ENCODE measurements around the gene FBXO31. TPM values are rescaled to one million over a fixed set of nuclear protein-coding genes. Genes with fewer than 3 reads are reported as not detected.

FBXO31 gene
- total and polyA plus RNA-seq, 9 of the 15 experiments (the other 6 are each of a cell fraction or from before 2014, with no cell fraction given): 0.18 to 33.3 (median 10.9) TPM

DNA sequence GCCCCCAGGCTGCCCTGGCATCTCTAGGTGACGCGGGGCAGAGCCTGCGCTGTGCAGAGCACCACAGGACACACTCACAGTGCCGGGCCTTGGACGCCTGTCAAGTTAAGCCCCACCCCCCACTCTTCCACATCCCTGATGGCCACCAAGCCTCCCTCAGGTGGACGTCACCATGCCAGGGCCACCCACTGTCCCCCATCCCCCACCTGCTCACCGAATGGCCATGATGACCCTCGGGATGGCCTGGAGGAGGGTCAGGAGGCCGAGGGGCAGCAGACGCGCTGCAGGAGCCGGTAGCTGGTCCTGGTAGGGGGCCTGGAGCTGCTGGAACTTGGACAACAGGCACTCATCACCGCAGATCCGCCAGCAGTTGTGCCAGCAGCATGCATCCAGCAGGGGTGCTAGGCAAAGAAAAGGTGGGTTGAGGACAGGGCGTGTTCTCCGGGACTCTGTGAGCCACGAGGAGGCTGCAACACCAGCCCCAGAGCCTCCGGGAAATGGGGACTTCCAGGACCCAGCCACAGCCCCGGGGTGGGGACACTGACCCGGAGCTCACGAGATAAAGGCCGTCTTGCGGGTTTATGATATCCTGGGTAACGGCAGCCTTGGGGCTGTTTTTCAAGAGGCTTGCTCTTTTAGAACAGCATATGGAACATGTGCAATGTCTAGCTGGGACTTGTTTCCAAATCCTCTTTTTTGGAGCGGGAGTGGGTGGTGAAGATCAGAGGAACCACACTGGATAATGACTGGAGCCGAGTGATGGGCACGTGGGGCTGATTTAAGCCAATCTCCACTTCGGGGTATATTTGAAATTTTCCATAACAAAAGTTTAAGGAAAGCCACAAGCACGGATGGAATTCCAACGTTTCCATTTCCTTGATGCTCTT is 77.8 kb downstream of the FBXO31 start (continued):
- TF ChIP-seq MYC (IDR thresholded peaks at IDR 0.05; ENCODE audit: low read depth, low read length): peak; percentile 97
- TF ChIP-seq MYC (CRISPR knock-in tag; IDR thresholded peaks at IDR 0.05; ENCODE audit: borderline replicate concordance, low read depth): no peak
- no peak for TF ChIP-seq ZNF696 (CRISPR knock-in tag; conservative IDR thresholded peaks at IDR 0.05)
- TF ChIP-seq LCOR (CRISPR knock-in tag; IDR thresholded peaks at IDR 0.05): peak; percentile 63; the same call in 1 of the 2 replicates
- no peak for TF ChIP-seq STAT5A (IDR thresholded peaks at IDR 0.05; ENCODE audit: borderline replicate concordance, low read length)
- TF ChIP-seq, protein P1, sequence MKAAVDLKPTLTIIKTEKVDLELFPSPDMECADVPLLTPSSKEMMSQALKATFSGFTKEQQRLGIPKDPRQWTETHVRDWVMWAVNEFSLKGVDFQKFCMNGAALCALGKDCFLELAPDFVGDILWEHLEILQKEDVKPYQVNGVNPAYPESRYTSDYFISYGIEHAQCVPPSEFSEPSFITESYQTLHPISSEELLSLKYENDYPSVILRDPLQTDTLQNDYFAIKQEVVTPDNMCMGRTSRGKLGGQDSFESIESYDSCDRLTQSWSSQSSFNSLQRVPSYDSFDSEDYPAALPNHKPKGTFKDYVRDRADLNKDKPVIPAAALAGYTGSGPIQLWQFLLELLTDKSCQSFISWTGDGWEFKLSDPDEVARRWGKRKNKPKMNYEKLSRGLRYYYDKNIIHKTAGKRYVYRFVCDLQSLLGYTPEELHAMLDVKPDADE (conservative IDR thresholded peaks at IDR 0.05; ENCODE audit: control insufficient read depth, low read depth, low read length): peak; percentile 34; the same call in 1 of the 2 replicates
- peak; percentile 64; the same call in 1 of the 2 replicates for TF ChIP-seq HDAC2 (IDR thresholded peaks at IDR 0.05)
- TF ChIP-seq CHD1 (IDR thresholded peaks at IDR 0.05; ENCODE audit: low read length): peak; percentile 31
- peak; percentile 32; the same call in 1 of the 2 replicates for TF ChIP-seq DMBX1 (CRISPR knock-in tag; IDR thresholded peaks at IDR 0.05; ENCODE audit: borderline replicate concordance)
- no peak for TF ChIP-seq BRF1 (IDR thresholded peaks at IDR 0.05; ENCODE audit: borderline replicate concordance, extremely low read depth, insufficient read length)
- no peak for TF ChIP-seq DLX4 (CRISPR knock-in tag; IDR thresholded peaks at IDR 0.05)
- TF ChIP-seq ZBTB7A (IDR thresholded peaks at IDR 0.05; ENCODE audit: borderline replicate concordance, control insufficient read depth, low read depth, low read length): 0 out of 2 replicates have a peak, but pooled peaks have one; percentile 19
- TF ChIP-seq YY1 (IDR thresholded peaks at IDR 0.05; ENCODE audit: borderline replicate concordance in 1 of 3, control insufficient read depth in 1 of 3, extremely low read depth in 1 of 3, insufficient read depth in 3 of 3, insufficient read length in 1 of 3, insufficient replicate concordance in 2 of 3, low read depth in 1 of 3, low read length in 2 of 3): peak in 2 of 3 experiments; percentile 28 to 62
- TF ChIP-seq RCOR1 (IDR thresholded peaks at IDR 0.05; ENCODE audit: borderline replicate concordance in 1 of 2, low read depth in 2 of 2, low read length in 2 of 2): peak in 1 of 2 experiments; percentile 41; a peak in 1 of 4 replicates
- no peak for TF ChIP-seq ZNF444 (CRISPR knock-in tag; IDR thresholded peaks at IDR 0.05)
- TF ChIP-seq, protein P2, sequence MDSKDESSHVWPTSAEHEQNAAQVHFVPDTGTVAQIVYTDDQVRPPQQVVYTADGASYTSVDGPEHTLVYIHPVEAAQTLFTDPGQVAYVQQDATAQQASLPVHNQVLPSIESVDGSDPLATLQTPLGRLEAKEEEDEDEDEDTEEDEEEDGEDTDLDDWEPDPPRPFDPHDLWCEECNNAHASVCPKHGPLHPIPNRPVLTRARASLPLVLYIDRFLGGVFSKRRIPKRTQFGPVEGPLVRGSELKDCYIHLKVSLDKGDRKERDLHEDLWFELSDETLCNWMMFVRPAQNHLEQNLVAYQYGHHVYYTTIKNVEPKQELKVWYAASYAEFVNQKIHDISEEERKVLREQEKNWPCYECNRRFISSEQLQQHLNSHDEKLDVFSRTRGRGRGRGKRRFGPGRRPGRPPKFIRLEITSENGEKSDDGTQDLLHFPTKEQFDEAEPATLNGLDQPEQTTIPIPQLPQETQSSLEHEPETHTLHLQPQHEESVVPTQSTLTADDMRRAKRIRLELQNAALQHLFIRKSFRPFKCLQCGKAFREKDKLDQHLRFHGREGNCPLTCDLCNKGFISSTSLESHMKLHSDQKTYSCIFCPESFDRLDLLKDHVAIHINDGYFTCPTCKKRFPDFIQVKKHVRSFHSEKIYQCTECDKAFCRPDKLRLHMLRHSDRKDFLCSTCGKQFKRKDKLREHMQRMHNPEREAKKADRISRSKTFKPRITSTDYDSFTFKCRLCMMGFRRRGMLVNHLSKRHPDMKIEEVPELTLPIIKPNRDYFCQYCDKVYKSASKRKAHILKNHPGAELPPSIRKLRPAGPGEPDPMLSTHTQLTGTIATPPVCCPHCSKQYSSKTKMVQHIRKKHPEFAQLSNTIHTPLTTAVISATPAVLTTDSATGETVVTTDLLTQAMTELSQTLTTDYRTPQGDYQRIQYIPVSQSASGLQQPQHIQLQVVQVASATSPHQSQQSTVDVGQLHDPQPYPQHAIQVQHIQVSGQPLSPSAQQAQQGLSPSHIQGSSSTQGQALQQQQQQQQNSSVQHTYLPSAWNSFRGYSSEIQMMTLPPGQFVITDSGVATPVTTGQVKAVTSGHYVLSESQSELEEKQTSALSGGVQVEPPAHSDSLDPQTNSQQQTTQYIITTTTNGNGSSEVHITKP (IDR thresholded peaks at IDR 0.05; ENCODE audit: partially characterized antibody): peak; percentile 51
- TF ChIP-seq CXXC5 (CRISPR knock-in tag; IDR thresholded peaks at IDR 0.05): peak; percentile 34
- TF ChIP-seq RBBP5 (IDR thresholded peaks at IDR 0.05; ENCODE audit: borderline replicate concordance, insufficient read depth, low read length, poor library complexity, severe bottlenecking): peak; percentile 57
- no peak for TF ChIP-seq DNMT1 (IDR thresholded peaks at IDR 0.05)
- 0 out of 2 replicates have a peak, but pooled peaks have one; percentile 12 for TF ChIP-seq CC2D1A (IDR thresholded peaks at IDR 0.05)

Data from K562 (cell line).